ENCODE measurements around the gene NDRG3.

NDRG3 gene

GRCh38 chr20:36604952-36605398 is 140.9 kb downstream of the NDRG3 start:
- no peaks in the 10 kb centered on the region for H3K4me1 ChIP-seq
- H3K27me3 ChIP-seq = no peaks in the 10 kb centered on the region
- H3K4me3 ChIP-seq (ENCODE audit: low read depth, low read length) = peak overlapping the region; percentile 48
- H3K36me3 ChIP-seq = peaks cover 19% of the 10 kb centered on the region
- H3K9me3 ChIP-seq = no peaks in the 10 kb centered on the region
- no peak for DNase-seq
- TF ChIP-seq, protein P1, sequence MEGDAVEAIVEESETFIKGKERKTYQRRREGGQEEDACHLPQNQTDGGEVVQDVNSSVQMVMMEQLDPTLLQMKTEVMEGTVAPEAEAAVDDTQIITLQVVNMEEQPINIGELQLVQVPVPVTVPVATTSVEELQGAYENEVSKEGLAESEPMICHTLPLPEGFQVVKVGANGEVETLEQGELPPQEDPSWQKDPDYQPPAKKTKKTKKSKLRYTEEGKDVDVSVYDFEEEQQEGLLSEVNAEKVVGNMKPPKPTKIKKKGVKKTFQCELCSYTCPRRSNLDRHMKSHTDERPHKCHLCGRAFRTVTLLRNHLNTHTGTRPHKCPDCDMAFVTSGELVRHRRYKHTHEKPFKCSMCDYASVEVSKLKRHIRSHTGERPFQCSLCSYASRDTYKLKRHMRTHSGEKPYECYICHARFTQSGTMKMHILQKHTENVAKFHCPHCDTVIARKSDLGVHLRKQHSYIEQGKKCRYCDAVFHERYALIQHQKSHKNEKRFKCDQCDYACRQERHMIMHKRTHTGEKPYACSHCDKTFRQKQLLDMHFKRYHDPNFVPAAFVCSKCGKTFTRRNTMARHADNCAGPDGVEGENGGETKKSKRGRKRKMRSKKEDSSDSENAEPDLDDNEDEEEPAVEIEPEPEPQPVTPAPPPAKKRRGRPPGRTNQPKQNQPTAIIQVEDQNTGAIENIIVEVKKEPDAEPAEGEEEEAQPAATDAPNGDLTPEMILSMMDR (IDR thresholded peaks at IDR 0.05; ENCODE audit: low read depth, low read length) = no peak
